K562 (cell line): Measurements from ENCODE around the gene HCST. TPM values are rescaled to one million over a fixed set of nuclear protein-coding genes. Genes with fewer than 3 reads are reported as not detected.

ENCODE experiments used
- ATAC-seq: fragments of 200-7000 bp; cut with Tn5 transposase; 3 replicates; pipeline ENCODE4 v1.9.1; 2020; ENCODE audit warnings: moderate library complexity
- BruUV-seq: library from RNA; stranded (reverse); fragments of 400-500 nt; replicated peaks from 2 replicates; lab custom pipeline; 2021; lab: Mats Ljungman, UMichigan
- CTCF ChIA-PET: fragments of 300-600 bp; formaldehyde crosslinking; extraction: SDS; loops from one replicate; lab custom pipeline; 2021; ENCODE audit warnings: low intra/inter-chr PET ratio; lab: Yijun Ruan, JAX
- POLR2A ChIA-PET: fragments of 300-600, 350-650 bp; sonication (Branson Sonifier 250); formaldehyde crosslinking; extraction: SDS; loops from one replicate; lab custom pipeline; 2021; ENCODE audit warnings: antibody characterized with exemption, inconsistent platforms; lab: Yijun Ruan, JAX
- DNase-seq, 4 experiments: peaks; one replicate each; pipeline versions ENCODE4 v3.0.0 to v3.0.0-alpha.2; 2011 to 2018; ENCODE audit warnings: low spot score in 3 of 4, mixed read lengths in 3 of 4; ENCODE audit errors: extremely low read depth in 1 of 4
- FAIRE-seq: peaks from 2 replicates; lab custom pipeline; 2011; peaks lifted over from hg19 to GRCh38; lab: Jason Lieb, UNC
- H2AFZ ChIP-seq: 2 replicates; pipeline ENCODE4 v1.6.0; 2011; ENCODE audit warnings: low read depth, low read length, control low read depth, inconsistent platforms
- H3K27ac ChIP-seq: fragments of 200-600 bp; 3 replicates; pipeline ENCODE4 v1.8.0; 2011; ENCODE audit warnings: low read depth, mild to moderate bottlenecking, control low read depth, inconsistent platforms, low read length, moderate library complexity, mixed read lengths; ENCODE audit errors: extremely low read depth
- H3K27me3 ChIP-seq, 2 experiments: fragments of 300-600 bp in 1 of 2; 2 replicates in 1 of 2; 3 replicates in 1 of 2; pipeline versions ENCODE4 v1.6.0 to v1.8.0; 2011; ENCODE audit warnings: inconsistent platforms in 2 of 2, low read length in 2 of 2, mild to moderate bottlenecking in 1 of 2, mixed read lengths in 1 of 2, moderate library complexity in 1 of 2; ENCODE audit not compliant: control insufficient read depth in 2 of 2, insufficient read depth in 2 of 2
- H3K36me3 ChIP-seq: fragments of 300-600 bp; 3 replicates; pipeline ENCODE4 v1.8.0; 2011; ENCODE audit warnings: mild to moderate bottlenecking, low read length, inconsistent platforms; ENCODE audit not compliant: control insufficient read depth, insufficient read depth
- H3K4me1 ChIP-seq, 2 experiments: fragments of 200-600 bp in 1 of 2; replicated peaks in 1 of 2; 2 replicates in 1 of 2; 3 replicates in 1 of 2; pipeline versions ENCODE4 v1.5.1 to v1.8.0; 2011; ENCODE audit warnings: inconsistent platforms in 2 of 2, low read length in 2 of 2, mild to moderate bottlenecking in 1 of 2, mixed read lengths in 1 of 2, moderate library complexity in 1 of 2; ENCODE audit not compliant: control insufficient read depth in 2 of 2, insufficient read depth in 2 of 2
- H3K4me2 ChIP-seq: 2 replicates; pipeline ENCODE4 v1.6.1; 2011; ENCODE audit warnings: low read length, control low read depth, inconsistent platforms, mixed read lengths; ENCODE audit not compliant: insufficient read depth
- H3K4me3 ChIP-seq: fragments of 200-600 bp; sonication (generic), shearing (Covaris generic); 2 replicates; pipeline ENCODE4 v1.5.1; 2016; ENCODE audit warnings: control low read depth, inconsistent platforms
- H3K79me2 ChIP-seq: fragments of 200-600 bp; 3 replicates; pipeline ENCODE4 v1.8.0; 2011; ENCODE audit warnings: low read length, inconsistent platforms; ENCODE audit not compliant: control insufficient read depth, insufficient read depth
- H3K9ac ChIP-seq, 2 experiments: 2 replicates each; pipeline versions ENCODE4 v1.6.0 to v1.6.1; 2011; ENCODE audit warnings: low read depth in 2 of 2, low read length in 2 of 2, control low read depth in 1 of 2, inconsistent platforms in 1 of 2, mild to moderate bottlenecking in 1 of 2, mixed read lengths in 1 of 2; ENCODE audit not compliant: insufficient read depth in 1 of 2
- H3K9me1 ChIP-seq: one replicate; pipeline ENCODE4 v1.6.0; 2011; ENCODE audit warnings: inconsistent platforms, mild to moderate bottlenecking, low read length, moderate library complexity; ENCODE audit not compliant: control insufficient read depth, insufficient read depth
- H3K9me3 ChIP-seq: replicated peaks from 2 replicates; pipeline ENCODE4 v1.5.1; 2011; ENCODE audit warnings: low read depth, low read length, inconsistent platforms; ENCODE audit not compliant: control insufficient read depth, insufficient read depth
- H4K20me1 ChIP-seq: replicated peaks from 2 replicates; pipeline ENCODE4 v1.6.1; 2011; ENCODE audit warnings: low read length, inconsistent platforms, mixed read lengths; ENCODE audit not compliant: control insufficient read depth, insufficient read depth
- BCLAF1 ChIP-seq, 2 experiments: fragments of 450-650 bp in 1 of 2; IDR thresholded peaks; 2 replicates each; pipeline ENCODE4 v1.6.1; 2011 to 2017; ENCODE audit warnings: low read depth in 2 of 2, antibody characterized with exemption in 1 of 2, borderline replicate concordance in 1 of 2, low read length in 1 of 2, mild to moderate bottlenecking in 1 of 2, mixed read lengths in 1 of 2; ENCODE audit not compliant: control insufficient read depth in 1 of 2
- BRD4 ChIP-seq: fragments of 200-600 bp; sonication (generic); IDR thresholded peaks from 2 replicates; pipeline ENCODE4 v1.6.1; 2017; ENCODE audit warnings: inconsistent platforms
- CBX1 ChIP-seq: sonication (generic); IDR thresholded peaks from 2 replicates; pipeline ENCODE4 v1.6.1; 2016; ENCODE audit warnings: antibody characterized with exemption, low read depth, mild to moderate bottlenecking
- CCNT2 ChIP-seq: IDR thresholded peaks from 2 replicates; pipeline ENCODE4 v1.6.1; 2011; ENCODE audit warnings: borderline replicate concordance, low read depth, mild to moderate bottlenecking, moderate library complexity, mixed read lengths, low read length; ENCODE audit not compliant: insufficient read length; ENCODE audit errors: extremely low read depth
- E2F4 ChIP-seq: sonication (generic); formaldehyde crosslinking; IDR thresholded peaks from 2 replicates; pipeline ENCODE4 v1.8.0; 2022; ENCODE audit warnings: mild to moderate bottlenecking, low read depth, missing genetic modification reagents
- FUS ChIP-seq: fragments of 200-400 bp; formaldehyde crosslinking; optimal IDR thresholded peaks from 2 replicates; pipeline ENCODE3; 2017; ENCODE audit warnings: low read depth, low read length
- HMGN3 ChIP-seq: IDR thresholded peaks from 2 replicates; pipeline ENCODE4 v1.6.1; 2011; ENCODE audit warnings: borderline replicate concordance, low read depth, mild to moderate bottlenecking, mixed read lengths, low read length; ENCODE audit not compliant: insufficient read length; ENCODE audit errors: extremely low read depth
- HNRNPUL1 ChIP-seq: fragments of 200-400 bp; formaldehyde crosslinking; IDR thresholded peaks from 2 replicates; pipeline ENCODE4 v1.6.1; 2017; ENCODE audit warnings: low read length
- HOMEZ ChIP-seq: fragments of 250-450 bp; sonication (Bioruptor Pico); IDR thresholded peaks from 2 replicates; pipeline ENCODE4 v1.4.0; 2020; ENCODE audit warnings: mild to moderate bottlenecking, moderate library complexity
- LEF1 ChIP-seq: fragments of 450-650 bp; IDR thresholded peaks from 2 replicates; pipeline ENCODE4 v1.6.1; 2016; ENCODE audit warnings: mild to moderate bottlenecking
- MBD2 ChIP-seq: sonication (generic); IDR thresholded peaks from 2 replicates; pipeline ENCODE4 v1.6.1; 2016; ENCODE audit warnings: low read depth, borderline replicate concordance
- NUFIP1 ChIP-seq: fragments of 450-650 bp; IDR thresholded peaks from 2 replicates; pipeline ENCODE4 v1.6.1; 2018; ENCODE audit not compliant: partially characterized antibody
- SNAPC5 ChIP-seq: fragments of 250-450 bp; sonication (Bioruptor Pico); IDR thresholded peaks from 2 replicates; pipeline ENCODE4 v1.8.0; 2021; ENCODE audit warnings: moderate library complexity, mild to moderate bottlenecking, inconsistent platforms
- STAG1 ChIP-seq: sonication (generic); formaldehyde crosslinking; IDR thresholded peaks from 2 replicates; pipeline ENCODE4 v1.5.0; 2020; ENCODE audit warnings: missing genetic modification reagents, borderline replicate concordance
- U2AF1 ChIP-seq: fragments of 200-400 bp; formaldehyde crosslinking; optimal IDR thresholded peaks from 2 replicates; pipeline ENCODE3; 2017; ENCODE audit warnings: mild to moderate bottlenecking, low read depth, low read length, moderate library complexity
- ZNF217 ChIP-seq: sonication (generic); formaldehyde crosslinking; IDR thresholded peaks from 2 replicates; pipeline ENCODE4 v1.8.0; 2022; ENCODE audit warnings: mild to moderate bottlenecking, missing genetic modification reagents
- ZNF79 ChIP-seq: fragments of 250-450 bp; sonication (Bioruptor Pico); IDR thresholded peaks from 2 replicates; pipeline ENCODE4 v1.4.0; 2020; ENCODE audit warnings: low read depth, mild to moderate bottlenecking, moderate library complexity
- WGBS: fragments of 100-300 bp; shearing (Covaris generic); methylation state at CpG from one replicate; pipeline ENCODE4 v1.1.6; 2016; ENCODE audit warnings: low coverage, mixed read lengths; ENCODE audit not compliant: insufficient coverage; ENCODE audit errors: missing lambda C conversion rate; 5-methylcytosine and 5-hydroxymethylcytosine counted together
- in situ Hi-C: fragments of 300-500 bp; cut with MboI; formaldehyde crosslinking; loops from 4 replicates; pipeline ENCODE4 v1.15.0; 2018; ENCODE audit warnings: inconsistent platforms, mixed read lengths
- intact Hi-C: fragments of 100-400 bp; cut with micrococcal nuclease; formaldehyde crosslinking; loops from 2 replicates; pipeline ENCODE4 v1.14.2; 2022
- polyA plus RNA-seq, 8 experiments: library from polyadenylated mRNA; depleted of rRNA in 4 of 8; stranded (reverse) in 5 of 8; unstranded in 3 of 8; fragments of >200 nt; fragmentation: Nextera tagmentation in 2 of 8; fragmentation: Illumina TruSeq in 1 of 8; extraction: Ambion mirVana in 2 of 8; extraction: Trizol in 1 of 8; gene quantifications; 2 replicates each; pipeline versions ENCODE4 v1.2.1 to v1.2.3, GENCODE V29; 2011 to 2014; ENCODE audit warnings: inconsistent platforms in 1 of 8, missing spikeins in 1 of 8
- total RNA-seq, 7 experiments: library from RNA; depleted of rRNA in 6 of 7; stranded (reverse); fragments of >200 nt in 6 of 7; fragmentation: Illumina TruSeq in 2 of 7; extraction: Trizol in 2 of 7; gene quantifications; 2 replicates each; pipeline versions ENCODE4 v1.2.1 to v1.2.3, GENCODE V29; 2011 to 2021; ENCODE audit warnings: low replicate concordance in 1 of 7

HCST gene
- total and polyA plus RNA-seq, 9 of the 15 experiments (the other 6 are each of a cell fraction or from before 2014, with no cell fraction given): 0.29 to 1.9 (median 0.95) TPM; not detected in 2

- BruUV-seq: no TSS peak
- in situ Hi-C loops: no loop called here
- CTCF ChIA-PET: no interaction called here
- no peak for TF ChIP-seq E2F4
- TF ChIP-seq BRD4: no peak
- TF ChIP-seq HOMEZ (CRISPR knock-in tag): no peak
- TF ChIP-seq LEF1: no peak
- TF ChIP-seq STAG1 (CRISPR knock-in tag): no peak
- TF ChIP-seq BCLAF1 (IDR thresholded peaks at IDR 0.05; ENCODE audit: borderline replicate concordance in 1 of 2, control insufficient read depth in 1 of 2, low read depth in 2 of 2, low read length in 1 of 2): no peak
- TF ChIP-seq HMGN3: no peak
- TF ChIP-seq CBX1: no peak
- no peak for TF ChIP-seq FUS
- TF ChIP-seq U2AF1: no peak
- TF ChIP-seq NUFIP1: no peak
- TF ChIP-seq HNRNPUL1: no peak
- no peak for TF ChIP-seq ZNF217 (CRISPR knock-in tag)
- TF ChIP-seq CCNT2: no peak
- TF ChIP-seq SNAPC5 (CRISPR knock-in tag): no peak
- TF ChIP-seq MBD2: no peak
- no peak for TF ChIP-seq ZNF79
Measured at GRCh38 chr19:35919306-35919705, 17.0 kb downstream of the HCST start.

More at GRCh38 chr19:35919306-35919705, 17.0 kb downstream of the HCST start:
- Histone ChIP-seq H3K9me3 (no peaks in the 10 kb centered on the region), H3K27me3 (peaks cover 6 to 29% of the 10 kb centered on the region in 2 experiments; a peak in 4 of 5 replicates), H3K9ac (no peak overlapping the region), H3K4me2 (no peak overlapping the region), H3K79me2 (no peaks in the 10 kb centered on the region), H4K20me1 (no peaks in the 10 kb centered on the region), H3K9me1 (no peaks in the 10 kb centered on the region), H3K4me3 (no peak overlapping the region), H2AFZ (no peak overlapping the region), H3K4me1 (no peaks in the 10 kb centered on the region; a peak in 1 of 5 replicates), H3K27ac (no peak overlapping the region), H3K36me3 (no peaks in the 10 kb centered on the region)
- 14% methylated on average over 11 of the region's 11 CpGs for WGBS
- intact Hi-C loops: no loop called here
- no peak for ATAC-seq
- FAIRE-seq: no peak
- POLR2A ChIA-PET: no interaction called here
- no peak for DNase-seq
